NCI-H748 treated with DMSO at 0.1 percent for 48 hours (cell line): ENCODE data around the gene UBE4B.

Experiments used
- DNase-seq: peaks from one replicate; lab custom pipeline; 2025; lab: John Stamatoyannopoulos, UW

The UBE4B gene

DNA sequence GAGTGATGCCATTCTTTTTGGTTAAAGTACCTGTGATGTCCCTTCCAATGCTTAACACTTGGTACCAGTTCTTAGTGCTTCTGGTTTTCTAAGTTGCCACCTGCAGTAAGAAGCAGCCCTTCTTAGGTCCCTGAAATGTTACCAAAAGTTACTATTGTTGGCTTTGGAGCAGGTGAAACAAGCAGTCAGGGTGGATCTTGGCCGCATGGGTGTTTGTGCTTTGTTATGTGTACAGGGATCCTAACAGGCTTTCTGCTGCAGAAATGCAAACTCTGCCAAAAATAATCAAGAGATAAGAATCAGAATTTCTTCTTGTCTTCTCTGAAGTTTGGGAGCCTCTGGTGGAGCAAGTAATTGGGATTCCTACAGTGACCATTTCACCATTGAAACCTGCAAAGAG lies 84.4 kb downstream of the UBE4B start:
- no peak for DNase-seq

DNA sequence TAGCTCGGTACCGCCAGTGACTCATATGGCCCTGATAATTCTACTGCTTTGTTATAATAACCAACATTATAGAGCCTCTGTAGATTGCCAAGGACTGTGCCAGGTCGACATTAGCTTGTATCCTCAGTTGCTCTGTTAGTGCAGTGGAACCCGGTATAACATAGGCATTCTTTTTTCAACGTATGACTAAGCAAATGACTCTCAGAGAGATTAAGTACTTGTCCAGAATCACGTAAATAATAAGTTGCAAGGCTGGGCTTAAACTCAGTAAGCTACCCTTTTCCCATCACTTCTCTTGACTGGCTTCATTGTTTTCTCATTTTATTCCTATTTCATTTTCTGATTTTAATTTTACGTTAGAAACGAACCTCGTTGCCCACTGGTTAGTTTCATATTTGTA lies 85.1 kb downstream of the UBE4B start:
- no peak for DNase-seq

DNA sequence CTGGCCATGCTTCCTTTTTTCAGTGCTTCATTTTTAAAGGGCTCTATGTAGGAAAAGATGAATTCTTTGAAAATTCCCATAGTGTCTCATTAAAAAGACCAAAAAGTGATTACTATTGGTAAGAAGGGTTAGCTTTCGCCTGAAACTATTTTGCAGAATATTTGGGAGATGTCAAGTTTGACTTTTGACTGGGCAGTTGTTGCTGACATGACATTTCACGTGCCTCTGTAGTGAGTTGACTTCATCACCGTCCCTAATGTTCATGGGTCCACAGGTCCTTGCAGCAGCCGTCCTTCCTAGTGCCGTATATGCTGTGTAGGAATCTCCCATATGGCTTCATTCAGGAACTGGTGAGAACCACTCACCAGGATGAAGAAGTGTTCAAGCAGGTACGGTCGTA lies 88.9 kb downstream of the UBE4B start:
- DNase-seq, result no peak

DNA sequence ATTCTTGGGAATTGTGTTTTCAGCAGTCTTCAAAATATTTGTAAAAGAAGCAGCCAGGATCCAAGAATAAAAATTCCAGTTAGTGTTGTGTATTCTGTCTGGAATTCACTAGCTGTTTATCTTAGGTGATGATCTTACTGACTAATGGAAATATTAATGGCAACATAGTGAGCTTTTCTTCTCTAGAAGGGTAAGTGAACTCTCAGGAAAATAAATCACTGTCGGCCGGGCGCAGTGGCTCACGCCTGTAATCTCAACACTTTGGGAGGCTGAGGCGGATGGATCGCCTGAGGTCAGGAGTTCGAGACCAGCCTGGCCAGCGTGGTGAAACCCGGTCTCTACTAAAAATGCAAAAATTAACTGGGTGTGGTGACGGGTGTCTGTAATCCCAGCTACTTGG lies 90.2 kb downstream of the UBE4B start:
- DNase-seq, result no peak

DNA sequence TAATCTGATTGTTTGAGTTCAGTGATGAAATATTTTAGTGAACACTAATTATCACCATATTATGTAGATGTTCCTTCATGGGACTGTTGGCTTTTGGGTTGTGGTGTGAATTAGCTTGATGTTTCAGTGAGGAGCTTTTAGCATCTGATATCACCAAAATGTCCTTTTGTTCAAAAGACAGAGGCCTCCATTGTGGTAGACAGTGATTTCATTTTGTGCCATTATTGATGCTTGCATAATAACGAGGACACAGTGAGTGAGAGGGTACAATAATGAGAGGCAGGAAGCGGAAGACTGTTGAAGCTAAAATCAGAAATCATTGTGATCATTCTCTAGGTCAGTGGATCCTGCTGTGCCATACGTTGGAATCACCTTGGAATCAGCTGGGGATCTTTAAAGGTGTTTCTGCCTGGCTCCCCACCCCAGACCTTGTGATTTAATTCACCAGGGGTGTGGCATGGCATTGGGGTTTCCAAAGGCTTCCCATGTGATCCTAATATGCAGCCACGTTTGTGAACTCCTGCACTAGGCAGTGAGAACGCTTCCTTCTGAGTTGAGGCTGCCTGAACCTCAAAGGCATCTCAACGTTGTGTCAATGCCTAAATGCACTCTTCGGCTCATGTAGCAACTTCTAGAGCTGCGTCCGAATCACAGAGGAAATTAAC lies 95.5 kb downstream of the UBE4B start:
- DNase-seq, result no peak

DNA sequence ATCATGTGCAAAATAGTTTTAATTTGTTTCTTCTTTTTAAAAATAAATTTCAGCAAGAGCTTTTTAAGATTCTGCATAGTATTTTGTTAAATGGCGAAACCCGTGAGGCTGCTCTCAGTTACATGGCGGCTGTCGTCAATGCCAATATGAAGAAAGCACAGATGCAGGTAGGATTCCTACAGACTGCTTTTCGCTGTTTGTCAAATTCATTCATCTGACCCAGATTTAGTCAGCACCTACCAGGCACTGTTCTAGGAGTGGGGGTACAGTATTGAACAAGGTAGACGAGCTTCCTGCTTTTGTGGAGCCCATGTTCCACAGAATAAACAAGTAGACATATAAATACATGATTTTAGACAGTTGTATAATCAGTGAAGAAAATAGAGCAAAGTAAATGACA lies 99.6 kb downstream of the UBE4B start:
- DNase-seq, result no peak

DNA sequence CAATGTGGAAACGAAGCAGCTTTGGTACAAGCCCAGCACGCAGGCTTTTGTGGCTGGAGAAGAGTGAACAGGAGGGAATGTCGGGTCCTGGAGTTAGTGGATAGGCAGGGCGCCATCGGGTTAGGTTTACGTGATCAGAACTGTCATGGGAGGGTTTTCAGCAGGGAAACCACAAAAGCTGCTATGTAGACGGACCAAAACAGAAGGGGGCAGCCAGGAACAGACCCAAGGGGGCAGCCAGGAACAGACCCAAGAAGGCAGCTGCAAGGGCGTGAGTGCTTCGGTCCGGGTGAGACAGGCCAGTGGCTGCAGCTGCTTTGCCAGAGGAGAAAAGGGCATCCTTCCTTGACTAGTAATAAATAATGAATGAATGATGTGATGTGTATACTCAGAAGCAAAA lies 100.1 kb downstream of the UBE4B start:
- no peak for DNase-seq

DNA sequence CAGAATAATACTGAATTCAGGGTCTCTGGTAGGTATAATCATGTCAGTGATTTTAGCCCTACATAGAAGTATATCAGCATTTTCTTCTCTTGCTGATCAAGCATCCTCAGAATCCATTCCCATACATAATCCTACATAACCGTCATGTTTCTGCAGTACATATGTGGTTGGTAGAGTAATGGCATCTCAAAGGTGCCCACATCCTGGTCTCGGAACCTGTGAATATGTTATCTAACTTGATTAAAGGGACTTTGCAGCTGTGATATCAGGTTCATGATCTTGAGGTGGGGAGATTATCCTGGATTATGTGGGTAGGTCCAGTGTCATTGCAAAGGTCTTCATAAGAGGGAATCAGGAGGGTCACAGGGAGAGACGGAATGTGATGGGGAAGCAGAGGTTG lies 108.2 kb downstream of the UBE4B start:
- DNase-seq, result no peak

DNA sequence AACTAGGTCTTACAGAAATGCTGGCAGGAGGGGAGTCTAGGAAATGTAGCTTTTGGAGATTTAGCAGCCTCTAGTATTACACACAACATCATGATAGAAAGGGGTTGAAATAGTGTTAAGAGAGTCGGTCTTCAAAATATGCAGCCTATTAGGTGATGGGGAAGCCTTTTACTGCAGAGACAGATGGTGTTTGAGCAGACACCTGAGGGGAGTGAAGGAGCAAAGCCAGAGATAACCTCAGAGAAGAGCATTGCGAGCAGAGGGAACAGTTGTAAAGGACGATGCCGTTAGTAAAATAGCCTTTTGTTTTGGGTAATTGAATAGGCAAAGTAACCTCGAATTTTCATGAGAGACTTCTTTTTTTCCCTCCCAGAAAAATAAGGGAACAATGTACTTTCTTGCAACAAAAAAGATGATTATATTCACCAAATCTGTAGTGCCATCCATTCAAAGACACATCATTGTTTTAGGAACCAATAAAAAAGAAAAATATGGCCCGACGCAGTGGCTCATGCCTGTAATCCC lies 111.3 kb downstream of the UBE4B start:
- DNase-seq, result no peak

DNA sequence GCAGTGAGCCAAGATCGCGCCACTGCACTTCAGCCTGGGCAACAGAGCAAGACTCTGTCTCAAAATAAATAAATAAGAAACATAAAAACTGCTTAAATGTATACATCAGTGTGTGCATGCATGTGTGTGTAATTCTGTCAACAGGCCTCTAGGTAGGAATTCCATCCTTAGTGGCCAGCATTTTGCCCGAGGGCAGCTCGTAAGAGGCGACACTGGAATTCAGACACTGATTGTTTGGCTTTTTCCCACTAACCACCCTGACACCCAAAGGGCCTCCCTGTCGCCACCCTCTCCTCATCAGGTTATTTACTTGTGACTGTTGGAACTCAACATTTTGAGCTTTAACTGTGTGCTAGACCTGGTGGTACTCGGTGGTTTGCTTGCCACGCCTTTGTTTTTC lies 113.6 kb downstream of the UBE4B start:
- DNase-seq, result no peak

DNA sequence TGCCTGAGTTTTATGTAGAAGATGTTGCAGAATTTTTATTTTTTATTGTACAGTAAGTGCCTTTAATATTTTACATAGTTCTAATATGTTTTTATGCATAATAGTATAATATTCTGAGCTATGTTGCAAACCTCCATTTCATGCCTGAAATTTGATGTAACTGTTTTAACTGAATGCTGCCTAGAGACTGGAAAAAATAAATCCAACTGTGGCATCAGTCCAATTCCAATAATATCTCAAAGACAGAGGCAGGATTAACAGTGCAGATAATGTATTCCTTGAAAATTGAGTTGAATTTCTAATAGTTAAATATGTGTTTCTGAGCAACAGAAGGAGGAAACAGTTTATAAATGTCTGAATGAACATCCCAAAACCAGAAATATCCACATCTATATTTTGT lies 116.5 kb downstream of the UBE4B start:
- no peak for DNase-seq

DNA sequence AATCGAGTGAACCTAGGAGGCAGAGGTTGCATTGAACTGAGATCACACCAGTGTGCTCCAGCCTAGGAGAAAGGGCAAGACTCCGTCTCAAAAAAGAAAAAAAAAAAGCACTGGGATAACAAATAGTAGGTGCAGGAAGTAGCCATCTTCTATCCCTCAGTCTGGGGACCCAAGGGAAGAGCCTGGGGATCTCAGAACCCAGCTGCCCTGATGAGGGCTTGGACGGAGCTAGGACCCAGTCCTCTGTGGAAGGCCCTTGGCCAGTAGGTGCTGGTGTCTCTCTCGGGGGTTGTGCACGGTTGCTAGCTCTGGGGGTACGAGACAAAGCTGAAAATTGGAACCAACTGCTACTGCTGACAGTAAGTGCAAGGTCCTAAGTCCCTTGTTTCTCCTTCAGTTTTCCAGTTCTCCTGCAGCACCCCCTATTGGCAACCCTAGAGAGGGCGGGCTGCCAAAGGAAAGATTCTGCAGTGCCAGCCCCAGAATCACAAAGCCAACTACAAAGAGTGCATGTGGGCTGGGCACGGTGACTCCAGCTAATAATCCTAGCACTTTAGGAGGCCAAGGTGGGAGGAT lies 120.0 kb downstream of the UBE4B start:
- peak; percentile 0 for DNase-seq

DNA sequence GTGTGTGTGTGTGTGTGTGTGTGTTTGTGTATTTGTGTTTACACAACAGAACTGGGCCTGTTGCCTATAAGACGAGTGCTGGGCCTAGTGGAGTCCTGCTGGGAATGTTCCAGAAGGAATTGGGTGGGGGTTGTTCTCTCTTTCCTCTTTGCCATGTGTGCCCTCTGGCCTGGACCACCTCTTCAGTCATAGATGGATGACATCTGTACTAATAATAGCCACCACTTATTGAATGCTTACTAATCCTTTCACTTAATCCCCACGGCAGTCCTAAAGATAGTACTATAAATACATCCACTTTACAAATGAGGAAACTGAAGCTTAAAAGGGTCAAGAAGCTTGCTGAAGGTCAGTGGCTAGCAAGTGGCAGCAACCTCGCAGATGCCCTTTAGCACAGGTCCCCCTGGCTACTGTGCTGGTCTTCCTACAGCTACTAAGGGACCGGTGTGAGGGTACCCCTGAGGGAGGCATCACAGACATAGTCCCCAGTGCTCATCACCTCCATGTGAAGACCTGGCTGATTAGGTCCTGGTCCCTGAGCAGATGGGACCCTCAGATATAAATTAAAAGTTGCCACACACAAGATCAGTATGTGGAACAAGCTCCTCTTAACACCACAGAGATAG lies 122.4 kb downstream of the UBE4B start:
- DNase-seq, result no peak

DNA sequence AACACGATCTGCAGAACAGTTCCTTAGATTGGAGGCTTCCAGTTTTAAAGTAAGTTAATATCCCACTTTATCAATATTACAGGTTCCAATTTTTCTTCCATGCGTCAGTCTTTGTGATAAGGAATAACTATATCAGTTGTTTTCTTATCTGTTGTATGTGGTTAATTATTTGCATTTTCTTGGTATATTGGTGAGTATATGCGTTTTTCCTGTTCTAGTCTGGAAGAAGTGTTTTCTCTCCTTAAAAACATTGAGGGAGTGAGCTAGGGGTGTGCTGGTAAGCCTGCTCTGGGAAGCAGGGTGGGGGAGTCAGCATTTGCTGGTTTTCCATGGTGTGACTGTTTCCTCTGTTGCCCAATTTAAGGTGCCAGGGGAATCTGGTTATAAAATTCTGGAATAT lies 127.4 kb downstream of the UBE4B start:
- DNase-seq, result no peak

DNA sequence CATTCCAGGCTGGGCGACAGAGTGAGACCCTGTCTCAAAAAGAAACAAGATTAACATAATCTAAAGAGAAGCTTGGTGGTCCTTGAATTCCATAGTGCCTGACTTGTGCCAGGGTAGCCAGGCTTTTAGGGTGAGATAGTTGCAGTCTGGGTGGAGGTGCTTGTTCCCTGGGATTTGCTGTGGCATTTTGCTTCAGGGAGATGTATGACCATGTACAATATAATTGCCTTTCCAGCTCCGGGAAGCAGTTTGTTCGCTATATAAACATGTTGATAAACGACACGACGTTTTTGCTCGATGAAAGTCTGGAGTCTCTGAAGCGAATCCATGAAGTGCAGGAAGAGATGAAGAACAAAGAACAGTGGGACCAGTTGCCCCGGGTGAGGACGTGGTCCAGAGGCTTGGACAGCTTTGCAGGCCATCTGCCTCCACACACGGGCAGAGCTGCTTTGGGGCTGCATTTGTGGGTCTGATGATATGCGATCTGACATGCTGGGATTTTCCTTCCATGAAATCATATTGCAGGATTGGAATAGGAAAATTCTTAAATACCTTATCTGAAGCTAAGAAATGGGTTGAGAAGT lies 128.2 kb downstream of the UBE4B start:
- DNase-seq, result no peak

DNA sequence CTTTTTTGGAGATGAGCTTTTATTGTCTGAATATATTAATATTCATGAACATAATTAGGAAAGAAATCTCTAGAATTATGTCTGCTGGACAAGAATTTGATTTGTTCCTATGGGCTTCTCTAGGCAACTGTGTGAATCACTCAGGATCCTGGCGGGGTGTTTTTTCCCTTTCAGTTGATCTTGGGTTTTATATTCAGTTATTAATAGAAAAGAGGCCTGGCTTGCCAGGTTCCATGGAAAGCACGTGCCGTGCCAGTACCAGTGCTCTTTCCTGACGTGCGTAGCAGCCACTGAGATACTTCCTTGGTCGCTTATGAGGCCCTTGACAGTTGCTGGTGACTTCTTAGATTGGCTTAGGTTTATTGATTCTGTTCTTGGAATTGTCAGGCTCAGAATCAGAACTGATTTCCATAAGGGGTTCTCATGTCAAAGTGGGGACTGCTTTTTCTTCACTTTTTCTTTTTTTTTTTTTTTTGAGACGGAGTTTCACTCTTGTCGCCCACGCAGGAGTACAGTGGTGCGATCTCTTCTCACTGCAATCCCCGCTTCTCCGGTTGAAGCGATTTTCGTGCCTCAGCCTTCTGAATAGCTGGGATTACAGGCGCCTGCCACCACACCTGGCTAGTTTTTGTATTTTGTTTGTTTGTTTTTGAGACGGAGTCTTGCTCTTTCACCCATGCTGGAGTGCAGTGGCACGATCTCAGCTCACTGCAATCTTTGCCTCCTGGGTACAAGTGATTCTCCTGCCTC lies 129.0 kb downstream of the UBE4B start:
- no peak for DNase-seq

DNA sequence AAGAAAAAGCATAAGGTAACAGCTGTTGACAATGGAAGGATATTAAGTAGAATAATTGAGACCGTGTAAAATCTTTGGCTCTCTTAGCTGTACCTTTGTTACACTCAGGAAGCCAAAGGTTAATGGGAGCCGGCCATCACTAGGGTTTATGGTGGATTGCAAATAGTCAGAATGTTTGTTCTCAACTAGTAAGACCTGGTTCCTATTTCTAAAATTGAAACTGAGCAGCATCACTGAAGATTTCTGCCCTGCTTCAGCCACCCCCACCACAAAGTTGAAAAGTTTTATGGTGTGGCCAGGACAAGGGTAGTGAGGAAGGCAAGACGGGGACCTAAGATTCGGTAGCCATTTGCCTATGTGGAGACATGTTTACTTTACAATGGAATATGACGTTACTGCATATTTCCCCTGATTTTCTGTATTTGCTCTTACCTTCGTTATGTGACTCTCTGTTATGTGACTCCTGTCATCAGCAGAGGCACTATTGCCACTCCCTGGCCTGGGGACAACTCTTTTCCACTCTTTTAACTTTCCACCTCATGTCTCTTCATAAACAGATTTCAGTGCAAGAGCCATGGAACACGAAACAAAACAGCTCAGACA lies 136.3 kb downstream of the UBE4B start:
- no peak for DNase-seq

DNA sequence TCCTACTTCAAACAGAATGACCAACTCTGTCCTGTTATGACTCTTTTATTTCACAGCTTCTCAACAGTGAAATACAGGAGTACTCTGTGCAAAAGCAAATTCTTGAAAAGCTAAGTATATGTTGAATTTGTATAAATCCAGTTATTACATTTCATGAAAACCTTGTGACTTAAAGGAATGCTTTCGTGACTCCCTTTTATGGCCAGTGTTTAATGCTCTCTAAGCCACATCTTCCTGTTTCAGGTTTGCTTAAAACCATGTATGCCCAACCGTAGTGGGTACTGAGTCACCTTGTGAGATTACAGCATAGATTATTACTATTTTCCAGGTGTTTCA lies 137.4 kb downstream of the UBE4B start:
- DNase-seq, result no peak

DNA sequence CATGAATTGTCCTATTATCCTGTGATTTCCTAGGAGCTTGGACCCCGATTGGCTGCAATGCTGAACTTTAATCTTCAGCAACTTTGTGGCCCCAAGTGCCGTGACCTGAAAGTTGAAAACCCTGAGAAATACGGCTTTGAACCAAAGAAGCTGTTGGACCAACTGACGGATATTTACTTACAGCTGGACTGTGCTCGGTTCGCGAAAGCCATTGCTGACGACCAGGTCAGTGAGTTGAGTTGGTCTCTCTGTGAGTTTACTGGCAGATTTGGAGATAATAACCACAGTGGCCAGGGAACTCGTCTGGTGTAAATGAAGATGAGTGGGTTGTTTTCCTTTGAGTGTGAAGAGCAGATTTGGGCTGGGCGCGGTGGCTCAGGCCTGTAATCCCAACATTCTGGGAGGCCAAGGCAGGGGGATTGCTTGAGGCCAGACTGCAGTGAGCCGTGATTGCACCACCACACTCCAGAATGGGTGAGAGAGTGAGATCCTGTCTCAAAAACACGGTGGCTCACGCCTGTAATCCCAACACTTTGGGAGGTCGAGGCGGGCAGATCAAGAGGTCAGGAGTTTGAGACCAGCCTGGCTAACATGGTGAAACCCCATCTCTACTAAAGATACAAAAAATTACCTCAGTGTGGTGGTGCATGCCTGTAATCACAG lies 138.5 kb downstream of the UBE4B start:
- no peak for DNase-seq

DNA sequence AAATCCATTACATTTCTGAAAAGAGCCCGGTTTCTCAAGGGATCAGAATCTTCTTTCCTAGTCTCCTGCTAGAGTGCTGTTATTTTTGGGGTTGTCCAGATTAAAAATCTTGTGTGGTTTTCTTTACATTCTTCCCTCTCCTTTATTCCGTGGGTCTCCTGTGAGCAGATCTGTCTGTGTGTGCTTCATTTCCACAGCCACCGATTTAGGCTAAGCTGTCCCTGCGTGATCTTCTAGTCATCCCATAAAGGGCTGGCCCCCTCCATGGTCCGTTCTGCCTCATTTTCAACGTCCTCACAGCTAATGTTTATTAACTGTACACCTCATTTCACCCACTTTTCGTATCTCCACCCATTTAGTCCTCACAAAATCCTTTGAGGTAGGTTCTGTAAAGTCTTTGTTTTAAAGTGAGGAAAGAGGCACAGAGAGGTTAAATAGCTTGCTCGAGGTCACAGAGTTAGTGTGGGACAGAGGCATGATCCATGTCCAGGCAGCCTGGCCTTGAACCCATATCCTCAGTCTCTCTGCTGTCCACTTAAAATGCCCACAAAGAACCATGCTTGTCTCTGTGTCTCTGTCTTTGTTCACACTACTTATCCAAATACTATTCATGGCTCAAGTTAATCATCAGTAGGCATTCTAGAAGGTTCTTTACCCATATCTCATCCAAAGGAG lies 139.4 kb downstream of the UBE4B start:
- DNase-seq, result no peak

DNA sequence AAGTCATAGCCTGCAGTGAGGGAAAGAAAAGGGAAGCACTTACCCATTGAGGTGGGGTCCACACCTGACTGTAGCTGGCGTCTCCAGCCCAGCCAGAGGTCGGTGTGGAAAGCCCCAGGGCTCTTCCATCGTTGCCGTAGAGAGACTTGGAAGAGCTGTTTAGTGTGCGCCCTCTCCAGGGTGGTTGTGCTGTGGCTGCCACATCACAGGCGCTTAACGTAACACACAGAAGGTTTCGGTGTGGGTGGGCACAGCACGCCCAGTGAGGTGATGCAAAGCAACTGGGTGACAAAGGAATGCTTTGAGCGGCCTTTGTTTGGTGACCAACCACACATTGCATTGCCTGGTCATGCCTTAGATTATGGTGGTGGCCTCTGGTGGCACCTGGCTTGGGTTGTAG lies 140.8 kb downstream of the UBE4B start:
- DNase-seq, result no peak
